ENCODE measurements around the gene EFCAB9.
"Not testable (repeated sequence)": the region's sequence is repeated elsewhere in the genome, so short reads cannot be mapped to it uniquely, and the experiment has no call there.

The EFCAB9 gene

DNA sequence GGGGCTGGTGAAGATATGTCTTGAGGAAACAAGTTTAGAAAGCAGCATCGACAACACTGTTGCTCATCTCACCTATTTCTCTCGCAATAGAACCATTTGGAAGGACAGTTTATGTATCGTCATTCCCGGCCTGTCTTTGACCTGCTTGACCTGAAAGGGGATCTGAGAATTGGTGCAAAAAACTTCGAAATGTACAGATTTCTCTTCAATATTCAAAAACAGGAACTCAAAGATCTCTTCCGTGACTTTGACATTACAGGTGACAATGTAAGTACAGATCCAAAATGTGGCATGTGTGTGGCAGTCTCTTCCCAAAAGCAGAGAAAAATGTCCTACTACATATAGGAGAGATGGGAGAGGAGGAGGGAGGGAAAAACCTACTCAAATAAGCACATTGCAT, 6.5 kb downstream of the EFCAB9 start:
- TF ChIP-seq SPI1 (IDR thresholded peaks at IDR 0.05; ENCODE audit: low read depth, low read length) (peak; percentile 74), POLR2AphosphoS5 (IDR thresholded peaks at IDR 0.05; ENCODE audit: low read depth, low read length) (no peak), POU2F2 (IDR thresholded peaks at IDR 0.05; ENCODE audit: low read depth, low read length) (no peak)
- no peak for DNase-seq (ENCODE audit: insufficient read length, low spot score)
- no peak for FAIRE-seq

DNA sequence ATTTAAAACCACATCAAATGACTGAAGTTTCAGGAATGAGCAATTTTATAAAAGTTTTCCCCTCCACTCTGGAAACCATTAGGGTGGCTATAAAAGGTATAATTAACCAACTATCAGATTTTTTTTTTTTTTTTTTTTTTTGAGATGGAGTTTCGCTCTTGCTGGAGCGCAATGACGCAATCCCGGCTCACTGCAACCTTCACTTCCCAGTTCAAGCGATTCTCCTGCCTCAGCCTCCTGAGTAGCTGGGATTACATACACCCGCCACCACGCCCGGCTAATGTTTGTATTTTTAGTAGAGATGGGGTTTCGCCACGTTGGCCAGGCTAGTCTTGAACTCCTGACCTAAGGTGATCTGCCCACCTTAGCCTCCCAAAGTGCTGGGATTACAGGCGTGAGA, 12.0 kb downstream of the EFCAB9 start:
- DNase-seq (ENCODE audit: insufficient read length, low spot score); FAIRE-seq: not testable (repeated sequence)

DNA sequence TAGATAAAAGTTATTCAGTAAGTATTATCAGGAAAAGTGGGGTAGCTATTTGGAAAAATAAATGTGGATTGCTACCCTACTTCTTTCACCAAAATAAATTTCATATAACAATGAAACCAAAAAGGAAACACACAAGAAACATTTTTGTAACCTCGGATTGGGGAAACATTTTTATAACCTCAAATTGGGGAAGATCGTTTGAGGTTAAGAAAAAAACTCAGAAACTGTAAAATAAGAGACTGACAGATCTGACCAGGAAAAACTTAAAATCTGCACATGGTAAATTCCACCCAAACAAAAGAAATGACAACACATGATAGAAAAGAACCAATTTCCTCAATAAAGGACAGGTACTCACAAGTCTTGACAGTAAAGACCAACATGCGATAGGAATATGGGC, 13.5 kb downstream of the EFCAB9 start:
- TF ChIP-seq PAX5 (IDR thresholded peaks at IDR 0.05; ENCODE audit: insufficient read depth, low read length, severe bottlenecking), result no peak
- no peak for TF ChIP-seq TAF1 (IDR thresholded peaks at IDR 0.05; ENCODE audit: low read depth, low read length)
- no peak for TF ChIP-seq POLR2AphosphoS5 (IDR thresholded peaks at IDR 0.05; ENCODE audit: low read depth, low read length)
- TF ChIP-seq POU2F2 (IDR thresholded peaks at IDR 0.05; ENCODE audit: low read depth, low read length), result no peak
- TF ChIP-seq POLR2A (IDR thresholded peaks at IDR 0.05; ENCODE audit: low read depth, low read length), result no peak
- no peak for TF ChIP-seq SPI1 (IDR thresholded peaks at IDR 0.05; ENCODE audit: low read depth, low read length)
- DNase-seq (ENCODE audit: insufficient read length, low spot score) (no peak), FAIRE-seq (no peak)

DNA sequence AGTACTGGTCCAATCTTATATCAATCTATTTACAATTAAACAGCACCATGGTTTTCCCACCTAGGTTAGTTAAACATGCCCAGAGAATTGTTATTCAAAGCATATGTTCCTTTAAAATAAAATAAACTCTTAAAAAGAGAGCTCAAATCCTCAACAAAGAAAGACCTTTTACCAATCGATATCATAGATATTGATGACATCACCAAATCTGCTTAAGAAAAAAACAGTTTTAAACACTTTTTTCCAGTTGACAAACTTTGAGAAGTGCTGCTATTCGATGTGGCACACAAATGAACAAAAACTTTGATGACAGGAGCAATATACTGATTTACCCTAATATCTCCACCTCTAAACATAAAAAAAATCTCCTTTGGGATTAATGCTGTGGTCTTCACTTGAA, 15.7 kb downstream of the EFCAB9 start:
- DNase-seq (ENCODE audit: insufficient read length, low spot score) (no peak), FAIRE-seq (no peak)
- no peak for TF ChIP-seq POU2F2 (IDR thresholded peaks at IDR 0.05; ENCODE audit: low read depth, low read length)
- TF ChIP-seq SPI1 (IDR thresholded peaks at IDR 0.05; ENCODE audit: low read depth, low read length), result no peak
- no peak for TF ChIP-seq PAX5 (IDR thresholded peaks at IDR 0.05; ENCODE audit: insufficient read depth, low read length, severe bottlenecking)
- TF ChIP-seq POLR2AphosphoS5 (IDR thresholded peaks at IDR 0.05; ENCODE audit: low read depth, low read length), result no peak
- no peak for TF ChIP-seq TAF1 (IDR thresholded peaks at IDR 0.05; ENCODE audit: low read depth, low read length)
- no peak for TF ChIP-seq POLR2A (IDR thresholded peaks at IDR 0.05; ENCODE audit: low read depth, low read length)

DNA sequence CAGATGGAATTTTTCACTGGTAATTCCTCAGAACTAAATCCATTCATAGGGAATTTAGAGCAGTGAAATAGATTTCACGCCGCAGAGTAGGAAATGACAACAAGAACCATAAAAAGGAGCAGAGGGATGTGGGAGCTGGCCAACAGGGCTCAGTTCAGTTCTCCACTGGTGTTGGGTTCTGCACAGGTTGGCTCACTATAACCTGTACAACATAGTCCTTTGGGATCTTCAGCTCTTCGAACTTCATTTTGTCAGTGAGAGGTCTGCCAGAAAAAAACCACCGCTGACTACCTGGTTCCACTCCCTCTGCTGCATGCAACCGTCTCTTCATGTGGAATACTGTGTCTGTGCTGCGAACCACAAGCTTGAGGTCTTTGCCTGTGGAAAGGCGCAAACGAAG, 17.7 kb downstream of the EFCAB9 start:
- no peak for TF ChIP-seq TAF1 (IDR thresholded peaks at IDR 0.05; ENCODE audit: low read depth, low read length)
- no peak for TF ChIP-seq SPI1 (IDR thresholded peaks at IDR 0.05; ENCODE audit: low read depth, low read length)
- TF ChIP-seq POU2F2 (IDR thresholded peaks at IDR 0.05; ENCODE audit: low read depth, low read length), result no peak
- TF ChIP-seq POLR2AphosphoS5 (IDR thresholded peaks at IDR 0.05; ENCODE audit: low read depth, low read length), result no peak
- TF ChIP-seq POLR2A (IDR thresholded peaks at IDR 0.05; ENCODE audit: low read depth, low read length), result no peak
- no peak for TF ChIP-seq PAX5 (IDR thresholded peaks at IDR 0.05; ENCODE audit: insufficient read depth, low read length, severe bottlenecking)
- DNase-seq (ENCODE audit: insufficient read length, low spot score) (no peak), FAIRE-seq (no peak)

DNA sequence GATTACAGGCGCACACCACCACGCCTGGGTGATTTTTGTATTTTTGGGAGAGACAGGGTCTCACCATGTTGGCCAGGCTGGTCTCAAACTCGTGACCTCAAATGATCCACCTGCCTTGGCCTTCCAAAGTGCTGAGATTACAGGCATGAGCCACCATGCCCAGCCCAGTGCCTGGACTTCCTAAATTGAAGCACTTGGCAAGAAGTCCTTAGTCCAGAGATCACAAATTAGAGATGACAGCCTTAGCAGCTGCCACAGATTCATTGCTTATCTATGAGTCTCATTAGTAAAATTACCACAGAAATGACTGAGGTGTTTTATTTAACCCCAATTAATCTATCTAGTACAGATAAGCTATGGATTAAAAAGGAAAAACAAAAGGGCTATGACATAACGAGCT, 19.2 kb downstream of the EFCAB9 start:
- FAIRE-seq, result no peak
- TF ChIP-seq POU2F2 (IDR thresholded peaks at IDR 0.05; ENCODE audit: low read depth, low read length) (no peak), POLR2A (IDR thresholded peaks at IDR 0.05; ENCODE audit: low read depth, low read length) (no peak), PAX5 (IDR thresholded peaks at IDR 0.05; ENCODE audit: insufficient read depth, low read length, severe bottlenecking) (no peak), POLR2AphosphoS5 (IDR thresholded peaks at IDR 0.05; ENCODE audit: low read depth, low read length) (no peak), SPI1 (IDR thresholded peaks at IDR 0.05; ENCODE audit: low read depth, low read length) (no peak), TAF1 (IDR thresholded peaks at IDR 0.05; ENCODE audit: low read depth, low read length) (no peak)
- no peak for DNase-seq (ENCODE audit: insufficient read length, low spot score)

DNA sequence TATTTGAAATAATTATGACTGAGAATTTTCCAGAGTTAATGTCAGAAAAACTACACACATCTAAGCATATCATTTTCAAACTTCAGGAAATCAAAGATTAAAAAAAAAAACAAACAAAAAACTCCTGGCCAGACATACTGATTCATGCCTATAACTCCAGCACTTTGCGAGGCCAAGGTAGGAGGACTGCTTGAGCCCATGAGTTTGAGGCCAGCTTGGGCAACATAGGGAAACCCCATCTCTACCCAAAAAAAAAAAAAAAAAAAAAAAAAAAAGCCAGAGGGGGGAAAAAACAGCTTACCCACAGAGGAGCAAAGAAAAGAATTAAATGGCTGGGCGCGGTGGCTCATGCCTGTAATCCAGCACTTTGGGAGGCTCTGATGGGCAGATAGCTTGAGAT, 22.4 kb downstream of the EFCAB9 start:
- TF ChIP-seq SPI1 (IDR thresholded peaks at IDR 0.05; ENCODE audit: low read depth, low read length), result no peak
- no peak for TF ChIP-seq POLR2AphosphoS5 (IDR thresholded peaks at IDR 0.05; ENCODE audit: low read depth, low read length)
- TF ChIP-seq PAX5 (IDR thresholded peaks at IDR 0.05; ENCODE audit: insufficient read depth, low read length, severe bottlenecking), result no peak
- no peak for TF ChIP-seq POLR2A (IDR thresholded peaks at IDR 0.05; ENCODE audit: low read depth, low read length)
- no peak for FAIRE-seq
- DNase-seq (ENCODE audit: insufficient read length, low spot score), result no peak

DNA sequence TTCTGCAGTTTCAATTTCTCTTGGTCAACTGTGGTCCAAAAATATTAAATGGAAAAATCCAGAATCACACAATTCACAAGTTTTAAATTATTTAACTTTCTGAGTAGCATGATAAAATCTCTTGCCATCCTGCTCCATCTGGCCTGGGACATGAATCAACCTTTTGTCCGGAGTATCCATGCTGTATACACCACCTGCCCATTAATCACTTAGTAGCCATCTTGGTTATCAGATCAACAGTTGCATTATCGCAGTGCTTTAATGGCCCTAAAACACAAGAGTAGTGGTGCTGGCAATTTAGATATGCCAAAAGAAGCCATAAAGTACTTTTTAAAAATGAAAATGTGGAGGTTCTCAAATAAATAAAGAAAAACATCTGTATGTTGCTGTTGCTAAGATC, 25.3 kb downstream of the EFCAB9 start:
- FAIRE-seq (no peak), DNase-seq (ENCODE audit: insufficient read length, low spot score) (no peak)
- TF ChIP-seq PAX5 (IDR thresholded peaks at IDR 0.05; ENCODE audit: insufficient read depth, low read length, severe bottlenecking) (no peak), POU2F2 (IDR thresholded peaks at IDR 0.05; ENCODE audit: low read depth, low read length) (no peak), POLR2AphosphoS5 (IDR thresholded peaks at IDR 0.05; ENCODE audit: low read depth, low read length) (no peak), POLR2A (IDR thresholded peaks at IDR 0.05; ENCODE audit: low read depth, low read length) (no peak), TAF1 (IDR thresholded peaks at IDR 0.05; ENCODE audit: low read depth, low read length) (no peak), SPI1 (IDR thresholded peaks at IDR 0.05; ENCODE audit: low read depth, low read length) (no peak)

DNA sequence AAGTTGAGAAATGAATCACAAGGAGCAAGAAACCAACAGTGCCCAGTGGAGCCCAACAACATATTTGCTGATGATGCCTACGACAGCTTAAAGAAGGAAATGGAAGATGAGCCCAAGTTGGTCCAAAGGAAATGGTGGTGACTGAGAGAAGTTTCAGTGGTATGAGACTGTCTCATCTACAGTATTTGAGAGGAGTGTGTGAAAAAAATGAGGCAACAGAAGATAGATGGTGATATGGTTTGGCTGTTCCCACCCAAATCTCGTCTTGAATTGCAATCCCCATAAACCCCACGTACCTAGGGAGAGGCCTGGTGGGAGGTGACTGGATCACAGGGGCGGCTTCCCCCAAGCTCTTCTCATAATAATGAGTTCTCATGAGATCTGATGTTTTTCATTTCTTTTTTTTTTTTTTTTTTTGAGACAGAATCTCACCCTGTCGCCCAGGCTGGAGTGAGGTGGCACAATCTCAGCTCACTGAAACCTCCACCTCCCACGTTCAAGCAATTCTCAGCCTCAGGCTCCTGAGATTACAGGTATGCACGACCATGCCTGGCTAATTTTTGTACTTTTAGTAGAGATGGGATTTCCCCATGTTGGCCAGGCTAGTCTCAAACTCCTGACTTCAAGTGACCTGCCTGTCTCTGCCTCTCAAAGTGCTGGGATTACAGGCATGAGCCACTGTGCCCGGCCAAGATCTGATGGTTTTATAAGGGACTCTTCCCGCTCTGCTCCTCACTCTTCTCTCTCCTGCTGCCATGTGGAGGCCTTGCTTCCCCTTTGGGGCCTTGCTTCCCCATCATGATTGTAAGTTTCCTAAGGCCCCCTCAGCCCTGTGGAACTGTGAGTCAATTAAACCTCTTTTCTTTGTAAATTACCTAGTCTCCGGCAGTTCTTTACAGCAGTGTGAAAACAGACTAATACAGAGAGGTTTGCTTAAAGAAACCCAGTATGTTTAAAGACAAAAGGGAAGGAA, 30.2 kb downstream of the EFCAB9 start:
- FAIRE-seq (peak; percentile 94), DNase-seq (ENCODE audit: insufficient read length, low spot score) (no peak)
- TF ChIP-seq SPI1 (IDR thresholded peaks at IDR 0.05; ENCODE audit: low read depth, low read length) (peak; percentile 65), POU2F2 (IDR thresholded peaks at IDR 0.05; ENCODE audit: low read depth, low read length) (no peak), PAX5 (IDR thresholded peaks at IDR 0.05; ENCODE audit: insufficient read depth, low read length, severe bottlenecking) (no peak)

DNA sequence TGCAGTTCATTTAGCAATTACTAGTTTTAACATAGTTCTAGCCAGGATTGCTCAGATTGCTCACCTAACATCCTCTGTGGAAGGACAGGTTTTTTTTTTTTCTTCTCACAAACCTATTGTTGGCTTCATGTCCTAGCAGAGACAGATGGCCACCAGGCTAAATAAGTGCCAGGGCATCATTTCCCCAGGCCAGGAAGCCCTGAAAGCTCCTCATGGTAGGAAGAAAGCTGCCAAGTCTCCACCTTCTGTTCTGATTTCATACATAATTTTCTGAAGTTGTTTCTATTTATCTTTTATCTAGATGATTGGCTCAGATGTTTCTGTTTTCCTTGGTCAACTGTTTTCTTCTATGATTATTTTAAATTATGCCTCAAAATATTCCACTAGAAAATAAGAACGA, 31.0 kb downstream of the EFCAB9 start:
- TF ChIP-seq TAF1 (IDR thresholded peaks at IDR 0.05; ENCODE audit: low read depth, low read length) (no peak), PAX5 (IDR thresholded peaks at IDR 0.05; ENCODE audit: insufficient read depth, low read length, severe bottlenecking) (no peak), SPI1 (IDR thresholded peaks at IDR 0.05; ENCODE audit: low read depth, low read length) (no peak), POU2F2 (IDR thresholded peaks at IDR 0.05; ENCODE audit: low read depth, low read length) (no peak), POLR2A (IDR thresholded peaks at IDR 0.05; ENCODE audit: low read depth, low read length) (no peak), POLR2AphosphoS5 (IDR thresholded peaks at IDR 0.05; ENCODE audit: low read depth, low read length) (no peak)
- FAIRE-seq (no peak), DNase-seq (ENCODE audit: insufficient read length, low spot score) (no peak)
